Activated CD4-positive, alpha-beta T cell treated with anti-CD3 and anti-CD28 coated beads, Interleukin-2, amount 10 ng/mL, durations not matched to agents 7 days and 5 days (primary cell): Measurements from ENCODE around the gene MRGPRG. TPM values are rescaled to one million over a fixed set of nuclear protein-coding genes. Genes with fewer than 3 reads are reported as not detected.
"Not testable (repeated sequence)": the region's sequence is repeated elsewhere in the genome, so short reads cannot be mapped to it uniquely, and the experiment has no call there.

Experiments used
- CTCF ChIA-PET: fragments of 350-600 bp; sonication (Branson Sonifier 250); formaldehyde crosslinking; loops from one replicate; lab custom pipeline; 2021; ENCODE audit warnings: antibody characterized with exemption; lab: Charles Lee
- POLR2A ChIA-PET: fragments of 350-600 bp; sonication (Branson Sonifier 250); formaldehyde crosslinking; loops from one replicate; lab custom pipeline; 2021; ENCODE audit warnings: antibody characterized with exemption; lab: Charles Lee
- DNase-seq: peaks from one replicate; pipeline ENCODE4 v3.0.0-alpha.2; 2020
- H3K27ac Mint-ChIP-seq: one replicate; pipeline ENCODE4 v1.8.0; 2021; ENCODE audit warnings: mild to moderate bottlenecking, moderate library complexity, mixed read lengths
- H3K27me3 Mint-ChIP-seq: one replicate; pipeline ENCODE4 v1.8.0; 2021; ENCODE audit warnings: mixed read lengths
- H3K36me3 Mint-ChIP-seq: one replicate; pipeline ENCODE4 v1.8.0; 2021; ENCODE audit warnings: low read depth, mixed read lengths
- H3K4me1 Mint-ChIP-seq: one replicate; pipeline ENCODE4 v1.8.0; 2021; ENCODE audit warnings: mixed read lengths
- H3K4me3 Mint-ChIP-seq: one replicate; pipeline ENCODE4 v1.8.0; 2021; ENCODE audit warnings: mild to moderate bottlenecking, moderate library complexity, mixed read lengths
- H3K9me3 Mint-ChIP-seq: one replicate; pipeline ENCODE4 v1.8.0; 2021; ENCODE audit warnings: mixed read lengths
- total RNA-seq, 2 experiments: library from RNA; stranded (reverse); gene quantifications; one replicate each; pipeline ENCODE4 v1.2.3, GENCODE V29; 2021

Gene MRGPRG, protein sequence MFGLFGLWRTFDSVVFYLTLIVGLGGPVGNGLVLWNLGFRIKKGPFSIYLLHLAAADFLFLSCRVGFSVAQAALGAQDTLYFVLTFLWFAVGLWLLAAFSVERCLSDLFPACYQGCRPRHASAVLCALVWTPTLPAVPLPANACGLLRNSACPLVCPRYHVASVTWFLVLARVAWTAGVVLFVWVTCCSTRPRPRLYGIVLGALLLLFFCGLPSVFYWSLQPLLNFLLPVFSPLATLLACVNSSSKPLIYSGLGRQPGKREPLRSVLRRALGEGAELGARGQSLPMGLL
- not detected for total RNA-seq

DNA sequence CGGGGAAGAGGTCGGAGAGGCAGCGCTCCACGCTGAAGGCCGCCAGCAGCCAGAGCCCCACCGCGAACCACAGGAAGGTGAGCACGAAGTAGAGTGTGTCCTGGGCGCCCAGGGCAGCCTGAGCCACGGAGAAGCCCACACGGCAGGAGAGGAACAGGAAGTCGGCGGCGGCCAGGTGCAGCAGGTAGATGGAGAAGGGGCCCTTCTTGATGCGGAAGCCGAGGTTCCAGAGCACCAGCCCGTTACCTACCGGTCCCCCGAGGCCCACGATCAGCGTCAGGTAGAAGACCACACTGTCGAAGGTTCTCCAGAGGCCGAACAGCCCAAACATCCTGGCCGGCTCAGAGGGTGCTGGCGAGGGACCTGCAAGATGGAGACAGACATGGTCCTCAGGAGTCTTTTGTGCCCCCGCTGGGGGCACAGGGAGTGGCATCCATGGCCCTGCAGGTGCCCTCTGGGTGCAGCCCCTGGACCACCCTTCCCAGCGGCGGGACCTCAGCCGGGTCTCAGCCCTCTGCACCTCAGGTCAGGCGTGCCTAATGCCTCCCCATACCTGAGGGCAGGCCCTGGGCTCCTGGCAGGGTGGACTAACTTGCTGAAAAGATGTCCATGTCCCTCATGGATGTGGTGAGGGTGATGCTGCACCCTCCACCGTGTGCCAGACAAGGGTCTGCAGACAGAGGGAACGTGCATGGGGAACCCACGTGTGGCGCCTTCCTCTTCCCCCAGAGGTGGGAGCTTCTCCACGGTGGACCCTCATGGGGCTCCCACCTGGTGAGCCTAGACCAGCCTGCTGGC is at the start of gene MRGPRG:
TSS of gene MRGPRG (minus strand) at position 331 of the 798 bp plus-strand sequence. CDS start at position 331, 0 bp downstream.
- H3K4me3 Mint-ChIP-seq = no peak within 1 kb of the TSS
- H3K36me3 Mint-ChIP-seq = no peaks in the 10 kb centered on the region
- H3K4me1 Mint-ChIP-seq = peaks cover 15% of the 10 kb centered on the region
- ChIA-PET CTCF (no interaction called here), POLR2A (no interaction called here)
- no peak for DNase-seq
- peaks cover 15% of the 10 kb centered on the region for H3K27me3 Mint-ChIP-seq
- no peaks in the 10 kb centered on the region for H3K9me3 Mint-ChIP-seq
- peak within 1 kb of the TSS; percentile 9 for H3K27ac Mint-ChIP-seq

DNA sequence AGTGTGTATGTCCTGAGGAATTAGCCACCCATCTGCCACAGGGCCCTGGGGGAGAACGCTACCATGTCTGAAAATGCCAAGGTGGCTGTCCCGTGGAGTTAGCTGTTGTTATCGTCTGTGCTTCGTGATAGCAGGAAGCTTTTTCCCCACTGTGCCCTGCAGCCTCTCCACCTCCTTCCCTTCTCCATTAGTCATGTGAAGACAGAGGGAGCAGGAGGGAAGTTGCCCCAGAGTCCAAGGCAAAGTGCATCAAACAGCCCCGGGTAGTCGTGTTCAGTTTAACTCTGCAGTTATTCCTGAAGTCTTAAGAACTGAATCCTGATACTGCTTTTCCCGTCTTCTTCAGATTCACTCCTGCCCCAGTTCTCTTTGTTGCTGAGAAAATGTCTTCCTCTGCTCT is 43.9 kb upstream of the MRGPRG start:
- CTCF ChIA-PET, H3K9me3 Mint-ChIP-seq, DNase-seq, H3K27me3 Mint-ChIP-seq, H3K27ac Mint-ChIP-seq, H3K4me1 Mint-ChIP-seq, H3K4me3 Mint-ChIP-seq, POLR2A ChIA-PET, H3K36me3 Mint-ChIP-seq: not testable (repeated sequence)

DNA sequence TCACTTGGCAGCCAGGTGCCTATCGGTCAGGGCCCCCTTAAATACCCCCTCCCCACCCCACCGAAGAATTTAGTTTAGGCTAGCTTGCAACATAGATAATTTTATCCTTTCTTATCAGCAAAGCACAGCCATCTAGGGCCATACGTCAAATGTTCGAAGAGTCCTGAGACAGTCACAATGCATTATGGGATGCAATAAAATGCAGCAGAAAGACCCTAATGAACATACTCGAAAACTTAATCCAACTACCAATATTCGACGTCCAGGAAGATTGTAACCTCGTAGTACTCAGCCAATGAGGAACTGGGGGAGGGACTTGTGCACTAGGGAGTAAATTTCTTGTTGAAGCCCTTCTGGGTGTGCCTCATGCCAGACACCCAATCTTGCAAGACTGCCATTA is 43.2 kb upstream of the MRGPRG start:
- H3K36me3 Mint-ChIP-seq, DNase-seq, H3K4me1 Mint-ChIP-seq, H3K4me3 Mint-ChIP-seq, H3K27me3 Mint-ChIP-seq, H3K27ac Mint-ChIP-seq, CTCF ChIA-PET, POLR2A ChIA-PET, H3K9me3 Mint-ChIP-seq: not testable (repeated sequence)

DNA sequence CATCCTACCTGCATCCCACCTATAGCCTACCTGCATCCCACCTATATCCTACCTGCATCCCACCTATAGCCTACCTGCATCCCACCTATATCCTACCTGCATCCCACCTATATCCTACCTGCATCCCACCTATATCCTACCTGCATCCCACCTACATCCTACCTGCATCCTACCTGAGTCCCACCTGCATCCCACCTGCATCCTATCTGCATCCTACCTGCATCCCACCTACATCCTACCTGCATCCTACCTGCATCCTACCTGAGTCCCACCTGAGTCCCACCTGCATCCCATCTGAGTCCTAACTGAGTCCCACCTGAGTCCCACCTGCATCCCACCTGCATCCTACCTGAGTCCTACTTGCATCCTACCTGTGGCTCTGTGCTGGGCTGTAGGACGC is 38.9 kb upstream of the MRGPRG start:
- H3K4me3 Mint-ChIP-seq, H3K4me1 Mint-ChIP-seq, H3K27ac Mint-ChIP-seq, H3K27me3 Mint-ChIP-seq, DNase-seq, CTCF ChIA-PET, POLR2A ChIA-PET, H3K36me3 Mint-ChIP-seq, H3K9me3 Mint-ChIP-seq: not testable (repeated sequence)

DNA sequence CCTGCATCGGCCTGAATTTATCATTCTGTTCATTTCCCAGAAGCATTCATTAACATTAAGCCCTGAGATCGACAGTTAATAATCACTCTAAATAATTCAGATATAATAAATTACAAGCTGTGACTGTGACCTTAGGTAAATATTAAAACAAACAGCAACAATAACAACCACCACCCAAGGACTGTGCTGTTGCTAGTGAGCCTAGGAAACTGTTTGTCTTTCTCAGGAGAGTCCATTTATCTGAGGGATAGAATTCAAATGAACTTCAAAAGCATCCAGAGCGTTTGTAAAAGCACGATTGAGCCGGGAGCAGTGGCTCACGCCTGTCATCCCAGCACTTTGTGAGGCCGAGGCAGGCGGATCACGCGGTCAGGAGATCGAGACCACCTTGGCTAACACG is 36.6 kb upstream of the MRGPRG start:
- POLR2A ChIA-PET, H3K4me1 Mint-ChIP-seq, H3K9me3 Mint-ChIP-seq, H3K27ac Mint-ChIP-seq, CTCF ChIA-PET, H3K4me3 Mint-ChIP-seq, H3K36me3 Mint-ChIP-seq, DNase-seq, H3K27me3 Mint-ChIP-seq: not testable (repeated sequence)

DNA sequence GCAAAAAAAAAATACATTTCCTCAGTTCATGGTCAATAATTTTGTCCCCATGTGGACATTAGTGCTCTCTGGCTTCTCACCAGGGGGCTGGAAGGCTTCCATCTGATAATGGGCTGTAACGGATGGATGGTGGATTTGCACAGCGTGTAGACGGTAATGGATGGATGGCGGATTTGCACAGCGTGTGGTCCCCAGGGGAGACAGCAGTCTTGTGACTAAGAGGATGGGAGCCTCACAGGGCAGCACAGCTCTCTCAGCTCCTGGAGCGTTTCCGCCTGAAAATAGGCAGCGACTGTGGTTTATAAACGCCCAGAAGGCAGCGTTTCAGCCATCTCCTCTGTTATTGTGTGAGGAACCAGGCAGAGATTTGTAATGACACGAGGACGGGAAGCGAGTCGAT is 36.2 kb upstream of the MRGPRG start:
- POLR2A ChIA-PET, H3K27ac Mint-ChIP-seq, H3K4me3 Mint-ChIP-seq, H3K36me3 Mint-ChIP-seq, H3K4me1 Mint-ChIP-seq, DNase-seq, H3K9me3 Mint-ChIP-seq, H3K27me3 Mint-ChIP-seq, CTCF ChIA-PET: not testable (repeated sequence)

DNA sequence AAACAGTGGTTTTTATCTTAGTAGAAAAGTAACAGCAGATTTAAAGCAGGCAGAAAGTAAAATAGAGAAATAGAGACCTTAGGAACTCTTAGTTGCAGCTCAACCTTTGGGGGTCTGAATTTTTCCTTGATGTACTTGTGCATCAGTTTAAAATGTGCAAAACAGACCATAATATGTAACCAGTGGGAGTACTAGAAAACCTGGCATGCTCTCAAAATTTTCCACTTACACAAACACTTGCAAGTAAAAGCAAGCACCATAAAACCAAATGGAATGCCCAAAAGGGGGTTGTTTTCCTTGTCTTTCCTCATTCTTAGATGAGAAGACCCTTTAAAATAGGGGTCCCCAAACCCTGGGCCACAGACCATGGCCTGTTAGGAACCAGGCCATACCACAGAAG is 26.5 kb upstream of the MRGPRG start:
- CTCF ChIA-PET = no interaction called here
- Mint-ChIP-seq H3K27me3 (peaks cover 8% of the 10 kb centered on the region), H3K9me3 (no peaks in the 10 kb centered on the region), H3K27ac (no peak overlapping the region), H3K4me1 (no peaks in the 10 kb centered on the region), H3K4me3 (no peak overlapping the region), H3K36me3 (no peaks in the 10 kb centered on the region)
- POLR2A ChIA-PET = no interaction called here
- no peak for DNase-seq

DNA sequence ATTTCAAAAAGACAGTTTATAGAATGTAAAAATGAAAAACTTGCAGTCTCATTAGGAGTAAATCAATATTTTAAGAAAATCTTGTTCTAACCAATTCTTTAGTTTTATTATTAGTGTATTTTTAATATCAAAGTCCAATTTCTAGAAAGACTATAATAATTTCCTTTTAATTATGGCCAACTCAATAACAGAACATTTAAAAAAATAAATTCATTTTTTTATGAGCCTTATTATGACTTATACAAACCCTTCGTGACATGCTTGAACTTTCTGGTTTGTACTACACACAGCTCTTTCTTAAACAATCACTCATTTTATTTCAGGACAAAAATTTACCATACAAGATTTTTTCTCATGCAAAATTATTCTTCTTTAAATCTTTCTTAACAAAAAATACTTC is 25.3 kb upstream of the MRGPRG start:
- Mint-ChIP-seq H3K4me1 (no peaks in the 10 kb centered on the region), H3K4me3 (no peak overlapping the region), H3K27ac (no peak overlapping the region), H3K36me3 (no peaks in the 10 kb centered on the region), H3K27me3 (peaks cover 8% of the 10 kb centered on the region), H3K9me3 (no peaks in the 10 kb centered on the region)
- POLR2A ChIA-PET = no interaction called here
- no peak for DNase-seq
- CTCF ChIA-PET = no interaction called here

DNA sequence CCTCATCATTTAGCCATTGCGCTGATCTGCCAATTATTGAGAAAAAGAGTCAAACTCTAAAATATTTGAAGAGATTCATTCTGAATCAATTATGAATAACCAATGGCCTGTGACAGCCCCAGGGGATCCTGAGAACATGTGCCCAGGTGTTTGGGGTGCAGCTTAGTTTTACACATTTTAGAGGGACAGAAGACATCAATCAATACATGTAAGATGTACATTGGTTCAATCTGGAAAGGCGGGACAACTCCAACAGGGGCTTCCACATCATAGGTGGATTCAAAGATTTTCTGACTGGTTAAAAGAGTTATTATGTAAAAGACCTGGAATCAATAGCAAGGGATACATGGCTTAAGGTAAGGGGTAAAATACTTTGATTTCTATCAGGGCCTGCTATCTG is 18.5 kb upstream of the MRGPRG start:
- Mint-ChIP-seq H3K4me3 (no peak overlapping the region), H3K9me3 (no peaks in the 10 kb centered on the region), H3K27me3 (no peaks in the 10 kb centered on the region), H3K27ac (no peak overlapping the region), H3K36me3 (no peaks in the 10 kb centered on the region), H3K4me1 (no peaks in the 10 kb centered on the region)
- ChIA-PET POLR2A (no interaction called here), CTCF (no interaction called here)
- DNase-seq = no peak

DNA sequence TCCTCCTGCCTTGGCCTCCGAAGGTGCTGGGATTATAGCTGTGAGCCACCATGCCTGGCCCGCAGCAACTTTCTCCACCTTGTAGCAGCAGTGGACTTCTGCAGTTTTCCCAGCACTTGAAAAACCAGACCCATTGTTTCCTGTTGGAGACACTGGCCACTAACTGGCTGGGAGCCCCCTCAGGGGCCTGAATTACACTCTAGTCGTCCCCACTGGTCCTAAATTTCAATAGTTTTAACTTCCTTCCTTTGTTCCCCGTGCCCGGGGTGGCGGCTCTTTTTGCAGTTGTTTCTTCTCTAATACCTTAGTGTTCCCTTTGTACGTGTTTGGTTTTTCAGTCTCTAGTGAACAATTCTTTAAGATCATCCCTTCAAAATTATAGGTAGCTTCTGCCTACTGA is 16.2 kb upstream of the MRGPRG start:
- no peaks in the 10 kb centered on the region for H3K36me3 Mint-ChIP-seq
- no peaks in the 10 kb centered on the region for H3K4me1 Mint-ChIP-seq
- no peak overlapping the region for H3K27ac Mint-ChIP-seq
- ChIA-PET CTCF (interaction anchor here (1.4 kb wide), 1 partner anchor 10 kb away, joined by 5 read pairs; no protein-coding TSS in a partner anchor), POLR2A (no interaction called here)
- no peaks in the 10 kb centered on the region for H3K27me3 Mint-ChIP-seq
- H3K9me3 Mint-ChIP-seq = no peaks in the 10 kb centered on the region
- H3K4me3 Mint-ChIP-seq = no peak overlapping the region
- DNase-seq = no peak

DNA sequence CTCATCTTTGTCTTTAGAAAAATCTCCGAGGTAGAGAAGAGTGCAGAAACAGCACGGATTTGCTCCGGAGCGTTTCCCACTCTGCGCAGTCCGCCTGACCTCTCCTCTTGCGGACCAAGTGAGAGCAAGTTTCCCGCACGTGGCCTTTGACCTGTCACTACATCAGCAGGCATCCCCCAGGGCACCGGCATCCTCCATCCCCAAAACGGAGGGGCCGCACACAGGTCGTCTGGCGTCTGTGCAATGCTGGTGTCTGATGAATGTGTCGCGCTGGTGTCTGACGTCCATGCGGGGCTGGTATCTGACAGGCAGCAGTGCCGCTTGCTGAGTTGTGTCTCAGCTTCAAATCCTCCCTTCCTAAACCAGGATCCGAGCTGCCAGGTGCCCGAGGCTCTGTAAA is 14.3 kb upstream of the MRGPRG start:
- Mint-ChIP-seq H3K4me1 (no peaks in the 10 kb centered on the region), H3K27ac (no peak overlapping the region), H3K4me3 (no peak overlapping the region), H3K27me3 (no peaks in the 10 kb centered on the region), H3K9me3 (no peaks in the 10 kb centered on the region), H3K36me3 (no peaks in the 10 kb centered on the region)
- no peak for DNase-seq
- POLR2A ChIA-PET = no interaction called here
- CTCF ChIA-PET = no interaction called here

DNA sequence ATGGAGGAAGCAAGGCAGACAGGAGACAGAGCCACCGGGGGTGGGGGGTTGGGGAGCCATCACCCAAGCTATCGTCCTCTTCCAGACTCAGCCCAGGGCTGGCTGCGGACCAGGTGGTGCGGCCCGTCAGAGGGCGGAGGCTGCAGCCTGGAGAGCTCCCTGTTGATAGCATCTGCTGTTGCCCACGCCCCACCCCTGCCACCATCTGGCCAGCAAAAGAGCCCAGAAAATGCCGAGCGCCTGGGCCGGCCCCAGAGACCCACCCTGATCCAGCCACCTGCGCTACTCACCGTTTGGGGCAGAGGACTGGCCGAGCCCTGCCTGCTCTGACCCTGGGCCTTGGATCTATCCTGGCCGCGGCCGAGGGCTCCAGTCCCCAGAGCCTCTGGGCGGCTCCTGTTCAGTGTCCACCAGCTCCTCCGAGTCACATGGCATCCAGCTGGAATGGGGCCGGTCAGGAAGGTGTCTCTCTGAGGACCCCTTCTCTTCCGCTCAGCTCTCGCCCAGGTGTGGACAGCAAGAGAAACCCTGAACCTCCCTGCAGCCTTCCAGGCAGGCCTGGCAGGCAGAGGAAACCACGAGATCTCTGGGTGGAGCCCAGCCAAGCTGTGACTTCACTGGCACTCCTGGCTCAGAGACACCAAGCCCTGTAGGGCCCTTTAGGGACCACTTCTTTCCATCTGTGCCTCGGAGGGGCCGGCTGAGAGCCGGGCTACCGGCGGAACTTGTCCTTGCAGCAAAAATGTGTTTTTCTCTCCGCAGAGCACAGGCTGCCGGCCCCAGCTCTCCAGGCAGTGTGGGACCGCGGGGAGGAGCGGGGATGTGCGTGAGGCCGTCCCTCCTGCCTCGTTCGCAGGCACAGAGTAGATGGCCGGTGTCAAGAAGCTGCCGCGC is 13.5 kb upstream of the MRGPRG start, which contains the start of gene MRGPRE:
TSS of gene MRGPRE (minus strand) at position 567 of the 894 bp plus-strand sequence. CDS start 3,618 bp downstream, outside the sequence.
- ChIA-PET CTCF (no interaction called here), POLR2A (no interaction called here)
- Mint-ChIP-seq H3K27ac (peak within 1 kb of the TSS; percentile 54), H3K4me3 (no peak within 1 kb of the TSS), H3K9me3 (no peaks in the 10 kb centered on the region), H3K36me3 (no peaks in the 10 kb centered on the region), H3K27me3 (no peaks in the 10 kb centered on the region), H3K4me1 (no peaks in the 10 kb centered on the region)
- DNase-seq = no peak

DNA sequence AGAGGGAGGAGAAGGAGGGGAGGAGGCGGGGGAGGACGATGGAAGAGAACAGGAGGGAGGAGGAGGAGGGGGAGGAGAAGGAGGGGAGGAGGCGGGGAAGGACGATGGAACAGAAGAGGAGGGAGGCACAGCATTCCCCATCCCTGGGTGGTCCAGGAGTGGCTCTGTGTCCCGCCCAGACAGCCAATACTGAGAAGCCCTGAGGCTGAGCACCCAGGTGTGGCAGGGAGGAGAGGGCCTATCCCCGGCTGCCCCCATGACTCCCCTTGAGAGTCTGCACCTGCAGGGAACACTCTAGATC is 12.9 kb upstream of the MRGPRG start:
- Mint-ChIP-seq H3K9me3 (no peaks in the 10 kb centered on the region), H3K4me1 (no peaks in the 10 kb centered on the region), H3K27ac (no peak overlapping the region), H3K27me3 (no peaks in the 10 kb centered on the region), H3K36me3 (no peaks in the 10 kb centered on the region), H3K4me3 (no peak overlapping the region)
- ChIA-PET POLR2A (no interaction called here), CTCF (no interaction called here)
- DNase-seq = no peak
